ENCODE measurements around the gene DAND5. TPM values are rescaled to one million over a fixed set of nuclear protein-coding genes. Genes with fewer than 3 reads are reported as not detected.

Gene DAND5
- total RNA-seq, 2 donors from 2014 or later: 1.8 TPM; not detected in 1

DNA sequence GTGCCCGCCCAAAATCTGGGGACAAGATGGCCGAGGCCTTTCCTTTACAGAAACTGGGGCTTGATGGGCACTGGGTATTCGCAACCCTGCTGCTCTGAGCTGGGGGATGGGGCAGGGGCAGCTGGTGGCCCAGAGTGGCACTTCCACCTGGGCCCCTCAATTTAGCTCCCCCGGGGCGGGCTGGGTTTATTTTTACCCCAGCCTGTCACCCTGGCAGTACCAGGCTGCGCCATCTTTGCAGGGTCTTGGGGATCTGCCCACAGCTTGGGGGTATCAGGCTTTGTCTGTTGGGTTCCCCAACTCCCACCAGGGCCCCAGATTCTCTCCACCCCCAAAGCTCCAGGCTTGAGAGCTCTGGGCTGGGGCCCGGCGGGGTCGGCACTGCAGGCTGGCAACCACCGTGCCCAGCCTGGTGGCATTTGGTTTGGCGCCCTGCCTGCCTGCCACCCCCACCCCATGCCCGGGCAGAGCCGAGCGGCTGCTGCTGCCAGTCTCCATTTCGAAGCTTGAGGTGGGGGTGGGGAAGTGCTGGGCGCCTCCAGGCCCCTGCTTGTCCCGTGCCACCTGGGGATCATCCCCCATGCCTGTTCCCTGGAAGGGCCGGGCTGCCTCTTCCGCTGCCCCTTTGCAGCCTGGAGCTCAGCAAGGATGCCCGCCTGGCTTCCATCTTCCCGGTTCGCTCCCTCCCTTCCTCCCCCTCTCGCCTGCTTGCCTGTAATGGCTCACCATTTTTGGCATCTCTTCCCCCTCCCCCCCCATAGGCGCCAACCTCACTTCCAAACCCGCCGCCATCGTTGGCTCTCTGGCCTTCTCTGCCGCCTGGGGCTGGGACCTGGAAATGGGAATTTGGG is 37.3 kb downstream of the DAND5 start:
- H3K36me3 ChIP-seq: no peaks in the 10 kb centered on the region
- H3K27ac ChIP-seq: peak overlapping the region; percentile 96 to 97
- peak overlapping the region; percentile 6 to 19 for H3K4me3 ChIP-seq
- TF ChIP-seq, protein P1, sequence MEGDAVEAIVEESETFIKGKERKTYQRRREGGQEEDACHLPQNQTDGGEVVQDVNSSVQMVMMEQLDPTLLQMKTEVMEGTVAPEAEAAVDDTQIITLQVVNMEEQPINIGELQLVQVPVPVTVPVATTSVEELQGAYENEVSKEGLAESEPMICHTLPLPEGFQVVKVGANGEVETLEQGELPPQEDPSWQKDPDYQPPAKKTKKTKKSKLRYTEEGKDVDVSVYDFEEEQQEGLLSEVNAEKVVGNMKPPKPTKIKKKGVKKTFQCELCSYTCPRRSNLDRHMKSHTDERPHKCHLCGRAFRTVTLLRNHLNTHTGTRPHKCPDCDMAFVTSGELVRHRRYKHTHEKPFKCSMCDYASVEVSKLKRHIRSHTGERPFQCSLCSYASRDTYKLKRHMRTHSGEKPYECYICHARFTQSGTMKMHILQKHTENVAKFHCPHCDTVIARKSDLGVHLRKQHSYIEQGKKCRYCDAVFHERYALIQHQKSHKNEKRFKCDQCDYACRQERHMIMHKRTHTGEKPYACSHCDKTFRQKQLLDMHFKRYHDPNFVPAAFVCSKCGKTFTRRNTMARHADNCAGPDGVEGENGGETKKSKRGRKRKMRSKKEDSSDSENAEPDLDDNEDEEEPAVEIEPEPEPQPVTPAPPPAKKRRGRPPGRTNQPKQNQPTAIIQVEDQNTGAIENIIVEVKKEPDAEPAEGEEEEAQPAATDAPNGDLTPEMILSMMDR (IDR thresholded peaks at IDR 0.05): no peak
- peak; percentile 21 for TF ChIP-seq POLR2AphosphoS5 (IDR thresholded peaks at IDR 0.05)
- peaks cover 73% of the 10 kb centered on the region for H3K4me1 ChIP-seq (replicated peaks)
- DNase-seq (ENCODE audit: low spot score): no peak
- no peaks in the 10 kb centered on the region for H3K27me3 ChIP-seq (replicated peaks; ENCODE audit: insufficient read depth)
- no peaks in the 10 kb centered on the region for H3K9me3 ChIP-seq
- 18% methylated on average over 26 of the region's 28 CpGs for WGBS
- intact Hi-C loops (cut with DNase I): no loop called here

DNA sequence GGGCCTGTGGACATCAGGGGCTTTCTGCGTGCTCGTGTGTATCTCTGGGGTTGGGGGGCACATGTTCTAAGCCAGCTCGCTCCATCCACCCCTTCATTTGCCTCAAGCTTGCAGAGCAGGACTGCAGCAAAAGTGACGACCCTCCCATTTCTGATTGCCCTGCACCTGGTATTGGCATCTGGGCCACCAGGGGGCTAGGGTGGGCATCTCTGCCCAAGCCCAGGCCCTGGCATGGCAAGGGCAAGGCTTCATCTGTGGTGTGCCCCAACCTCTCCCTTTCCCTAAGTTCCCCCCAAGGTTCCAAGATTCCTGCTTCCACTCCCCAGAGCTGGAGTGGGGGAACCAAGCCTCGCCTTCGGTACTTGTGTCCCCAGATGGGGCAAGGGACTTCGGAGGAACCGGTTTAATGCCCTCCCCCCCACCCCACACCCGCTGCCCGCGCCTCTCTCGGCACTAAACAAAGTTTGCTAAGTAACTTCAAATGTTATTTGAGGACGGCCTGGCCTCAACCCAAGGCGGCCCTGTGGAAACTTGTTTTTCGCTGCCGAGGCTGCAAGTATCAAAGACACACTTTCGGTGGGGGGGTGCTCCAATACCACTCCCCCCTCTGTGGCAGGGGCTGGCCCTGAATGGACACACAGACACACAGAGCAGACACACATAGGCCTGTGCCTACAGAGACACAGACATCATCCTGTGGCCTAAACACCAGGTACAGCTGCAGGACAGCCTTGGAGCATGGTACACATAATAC is 38.1 kb downstream of the DAND5 start:
- H3K27me3 ChIP-seq (replicated peaks; ENCODE audit: insufficient read depth): no peaks in the 10 kb centered on the region
- H3K4me1 ChIP-seq (replicated peaks): peaks cover 79% of the 10 kb centered on the region
- peak; percentile 96 for DNase-seq (ENCODE audit: low spot score)
- 9% methylated on average over 17 of the region's 17 CpGs for WGBS
- intact Hi-C loops (cut with DNase I): no loop called here
- H3K4me3 ChIP-seq: peak overlapping the region; percentile 6 to 19
- H3K9me3 ChIP-seq: no peaks in the 10 kb centered on the region
- peak overlapping the region; percentile 96 to 97 for H3K27ac ChIP-seq
- TF ChIP-seq POLR2AphosphoS5 (IDR thresholded peaks at IDR 0.05) (peak; percentile 83), POLR2A (IDR thresholded peaks at IDR 0.05) (no peak)
- TF ChIP-seq, protein P1 (IDR thresholded peaks at IDR 0.05): peak in 1 of 4 experiments; percentile 32
- H3K36me3 ChIP-seq: no peaks in the 10 kb centered on the region

DNA sequence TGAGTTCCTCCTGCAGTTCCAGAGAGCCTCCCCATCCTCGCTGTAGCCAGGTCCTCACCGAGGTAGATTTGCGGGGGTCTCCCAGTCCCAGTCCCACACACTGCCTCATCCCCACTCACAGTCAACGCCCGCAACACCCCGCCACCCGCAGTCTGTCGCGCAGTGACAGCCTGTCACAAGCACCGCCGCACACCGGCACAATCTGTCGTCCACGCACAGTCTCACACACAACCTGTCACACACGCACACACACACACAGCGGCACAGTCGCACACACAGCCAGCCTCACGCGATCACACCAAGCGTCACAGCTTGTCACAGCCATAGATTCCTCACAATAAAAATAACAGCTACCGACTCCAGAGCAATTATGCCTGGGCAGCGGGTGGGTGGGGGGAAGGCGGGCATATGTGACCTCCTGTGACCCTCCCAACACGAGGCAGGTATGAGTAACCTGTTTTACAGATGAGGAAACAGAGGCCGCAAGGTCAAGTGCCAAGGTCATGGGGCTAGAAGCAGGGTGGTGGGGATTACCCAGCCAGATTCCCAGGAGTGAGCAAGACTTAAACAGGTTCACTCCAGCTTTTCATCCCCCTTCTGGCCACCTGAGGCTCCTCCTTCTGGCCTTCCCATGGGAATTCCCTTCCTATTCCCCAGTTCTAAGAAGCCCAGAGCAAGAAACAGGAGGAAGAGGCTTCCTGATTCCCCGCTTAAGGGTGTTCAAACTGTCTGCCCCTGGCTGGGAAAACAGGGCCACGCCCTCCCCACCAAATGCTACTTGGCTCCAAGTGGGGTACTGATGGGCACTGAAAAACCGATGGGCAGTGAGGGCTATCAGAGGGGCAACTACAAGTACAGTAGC is 39.8 kb downstream of the DAND5 start:
- Histone ChIP-seq H3K27me3 (replicated peaks; ENCODE audit: insufficient read depth) (no peaks in the 10 kb centered on the region), H3K27ac (peak overlapping the region; percentile 96 to 97), H3K4me3 (peak overlapping the region in 1 of 2 donors; percentile 41), H3K36me3 (no peaks in the 10 kb centered on the region), H3K9me3 (no peaks in the 10 kb centered on the region), H3K4me1 (replicated peaks) (peaks cover 64% of the 10 kb centered on the region)
- intact Hi-C loops (cut with DNase I): no loop called here
- DNase-seq (ENCODE audit: low spot score): no peak
- 43% methylated on average over 28 of the region's 28 CpGs for WGBS
- TF ChIP-seq POLR2A (IDR thresholded peaks at IDR 0.05): no peak
- peak; percentile 8 for TF ChIP-seq POLR2AphosphoS5 (IDR thresholded peaks at IDR 0.05)

DNA sequence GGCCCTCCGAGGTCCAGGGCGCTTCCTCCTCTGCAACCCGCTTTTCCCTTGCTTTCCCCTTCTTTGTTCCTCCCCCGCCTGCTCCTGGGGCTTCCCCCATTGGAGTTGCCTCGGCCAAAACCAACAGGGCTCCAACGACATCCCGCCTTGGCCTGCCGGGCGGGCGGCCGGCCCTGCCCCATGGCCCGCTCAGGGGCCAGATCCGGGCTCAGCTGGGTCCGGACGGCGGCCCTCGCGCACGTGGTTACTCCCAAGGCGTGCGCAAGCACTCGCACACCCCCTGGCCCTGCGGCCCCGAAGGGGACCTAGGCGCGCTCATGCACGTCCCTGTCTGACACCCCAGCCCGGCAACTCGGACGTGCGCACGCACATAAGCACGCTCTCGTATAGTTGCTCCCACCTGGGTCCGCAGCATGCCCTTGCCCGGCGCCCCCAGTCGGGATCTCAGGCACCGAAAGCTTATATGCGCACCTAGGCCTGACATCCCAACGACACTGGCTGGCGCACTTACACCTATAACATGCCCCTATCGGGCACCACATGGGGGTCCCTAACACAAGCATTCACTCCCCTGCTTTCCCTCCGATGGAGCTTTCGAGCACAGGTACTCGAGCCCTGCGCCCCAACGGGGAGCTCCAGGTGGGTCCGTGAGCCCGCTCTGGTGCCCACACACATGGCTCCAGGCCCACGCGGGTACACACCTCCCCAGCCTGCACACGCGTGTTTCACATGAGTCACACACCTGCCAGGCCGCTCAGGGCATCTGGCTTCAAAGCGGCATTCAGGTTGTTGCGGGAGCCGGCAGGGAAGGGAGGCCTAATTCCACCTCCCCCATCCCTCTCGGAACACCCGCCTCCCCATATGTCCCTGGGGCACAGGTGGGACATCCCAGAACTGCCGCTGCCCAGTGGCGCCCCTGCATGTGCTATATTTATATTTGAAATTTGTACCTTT is 40.9 kb downstream of the DAND5 start:
- peak overlapping the region; percentile 96 to 97 for H3K27ac ChIP-seq
- no peaks in the 10 kb centered on the region for H3K36me3 ChIP-seq
- peak overlapping the region; percentile 1 to 41 for H3K4me3 ChIP-seq
- H3K9me3 ChIP-seq: no peaks in the 10 kb centered on the region
- 28% methylated on average over 62 of the region's 62 CpGs for WGBS
- intact Hi-C loops (cut with DNase I): no loop called here
- H3K27me3 ChIP-seq (replicated peaks; ENCODE audit: insufficient read depth): no peaks in the 10 kb centered on the region
- DNase-seq (ENCODE audit: low spot score): peak; percentile 78
- H3K4me1 ChIP-seq (replicated peaks): peaks cover 64% of the 10 kb centered on the region
- TF ChIP-seq POLR2A (IDR thresholded peaks at IDR 0.05): peak; percentile 26
- TF ChIP-seq, protein P1 (IDR thresholded peaks at IDR 0.05): no peak
- TF ChIP-seq POLR2AphosphoS5 (IDR thresholded peaks at IDR 0.05): peak; percentile 68
